ENCODE measurements around the gene ALG9.

The ALG9 gene

GRCh38 chr11:111870886-111871692, at the start of gene ALG9:
Gene ALG9, minus strand, starts transcription at chr11:111871581. Its CDS starts 99 bp downstream, at chr11:111871482.
- peak within 1 kb of the TSS; percentile 85 for H3K4me3 ChIP-seq (ENCODE audit: low read length)
- DNase-seq (ENCODE audit: low read depth): peak; percentile 53
- TF ChIP-seq CTCF (conservative IDR thresholded peaks at IDR 0.05; ENCODE audit: low read depth, low read length): peak; percentile 38

- TF ChIP-seq CTCF (conservative IDR thresholded peaks at IDR 0.05; ENCODE audit: low read depth, low read length): no peak
- no peak overlapping the region for H3K4me3 ChIP-seq (ENCODE audit: low read length)
- no peak for DNase-seq (ENCODE audit: low read depth)
Measured at GRCh38 chr11:111920908-111921307, 49.5 kb upstream of the ALG9 start.

- no peak for DNase-seq (ENCODE audit: low read depth)
- TF ChIP-seq CTCF (conservative IDR thresholded peaks at IDR 0.05; ENCODE audit: low read depth, low read length): no peak
Measured at GRCh38 chr11:111918390-111919256, 47.2 kb upstream of the ALG9 start, which contains the start of gene C11orf52. Gene C11orf52, plus strand, starts transcription at chr11:111918913. Its CDS starts 60 bp downstream, at chr11:111918973.

GRCh38 chr11:111917788-111918187, 46.4 kb upstream of the ALG9 start:
- no peak for TF ChIP-seq CTCF (conservative IDR thresholded peaks at IDR 0.05; ENCODE audit: low read depth, low read length)
- no peak overlapping the region for H3K4me3 ChIP-seq (ENCODE audit: low read length)
- DNase-seq (ENCODE audit: low read depth): no peak

More at GRCh38 chr11:111918390-111919256, 47.2 kb upstream of the ALG9 start, which contains the start of gene C11orf52:
- no peak within 1 kb of the TSS for H3K4me3 ChIP-seq (ENCODE audit: low read length)

GRCh38 chr11:111917312-111917711, 45.9 kb upstream of the ALG9 start:
- no peak overlapping the region for H3K4me3 ChIP-seq (ENCODE audit: low read length)
- no peak for TF ChIP-seq CTCF (conservative IDR thresholded peaks at IDR 0.05; ENCODE audit: low read depth, low read length)
- no peak for DNase-seq (ENCODE audit: low read depth)

GRCh38 chr11:111916768-111917167, 45.4 kb upstream of the ALG9 start:
- DNase-seq (ENCODE audit: low read depth): no peak
- no peak overlapping the region for H3K4me3 ChIP-seq (ENCODE audit: low read length)
- no peak for TF ChIP-seq CTCF (conservative IDR thresholded peaks at IDR 0.05; ENCODE audit: low read depth, low read length)

Data from retinal pigment epithelial cell (primary cell).